ENCODE results near the gene DYDC1.

DNA sequence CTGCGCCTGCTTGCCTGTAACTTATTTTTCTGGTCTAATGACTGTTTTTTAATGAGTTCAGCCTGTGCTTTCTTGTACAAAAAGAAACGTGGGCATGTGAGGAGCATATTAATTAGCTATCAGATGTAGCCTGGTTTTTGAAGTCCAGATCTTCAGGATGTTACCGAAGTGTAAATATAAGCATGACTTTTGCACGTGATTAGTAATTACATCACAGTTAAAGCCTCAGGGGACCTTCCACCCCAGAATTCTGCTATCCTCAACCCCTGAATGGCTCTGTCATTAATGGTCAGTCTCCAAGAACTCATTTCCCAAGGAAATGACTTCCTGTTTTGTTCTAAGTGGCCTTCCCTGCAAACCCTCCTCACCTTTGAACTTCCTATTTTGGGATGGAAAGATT is 49.6 kb upstream of the DYDC1 start:
- TF ChIP-seq, protein P1, sequence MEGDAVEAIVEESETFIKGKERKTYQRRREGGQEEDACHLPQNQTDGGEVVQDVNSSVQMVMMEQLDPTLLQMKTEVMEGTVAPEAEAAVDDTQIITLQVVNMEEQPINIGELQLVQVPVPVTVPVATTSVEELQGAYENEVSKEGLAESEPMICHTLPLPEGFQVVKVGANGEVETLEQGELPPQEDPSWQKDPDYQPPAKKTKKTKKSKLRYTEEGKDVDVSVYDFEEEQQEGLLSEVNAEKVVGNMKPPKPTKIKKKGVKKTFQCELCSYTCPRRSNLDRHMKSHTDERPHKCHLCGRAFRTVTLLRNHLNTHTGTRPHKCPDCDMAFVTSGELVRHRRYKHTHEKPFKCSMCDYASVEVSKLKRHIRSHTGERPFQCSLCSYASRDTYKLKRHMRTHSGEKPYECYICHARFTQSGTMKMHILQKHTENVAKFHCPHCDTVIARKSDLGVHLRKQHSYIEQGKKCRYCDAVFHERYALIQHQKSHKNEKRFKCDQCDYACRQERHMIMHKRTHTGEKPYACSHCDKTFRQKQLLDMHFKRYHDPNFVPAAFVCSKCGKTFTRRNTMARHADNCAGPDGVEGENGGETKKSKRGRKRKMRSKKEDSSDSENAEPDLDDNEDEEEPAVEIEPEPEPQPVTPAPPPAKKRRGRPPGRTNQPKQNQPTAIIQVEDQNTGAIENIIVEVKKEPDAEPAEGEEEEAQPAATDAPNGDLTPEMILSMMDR (IDR thresholded peaks at IDR 0.05), result no peak
- no peak for TF ChIP-seq POLR2AphosphoS5 (IDR thresholded peaks at IDR 0.05)
- no peak for TF ChIP-seq POLR2A (IDR thresholded peaks at IDR 0.05)

Measured in breast epithelium (tissue), 3 donors.